Head of caudate nucleus (tissue), 42 donors: Measurements from ENCODE around the gene ARPC1A.
"Not testable (repeated sequence)": the region's sequence is repeated elsewhere in the genome, so short reads cannot be mapped to it uniquely, and the experiment has no call there.

Experiments
- DNase-seq, 42 donors: peaks; one replicate each; pipeline versions ENCODE4 v3.0.0 to v3.0.0-alpha.2; 2020 to 2021; ENCODE audit warnings: mixed read lengths in 7 of 42
- intact Hi-C: fragments of 100-400 bp; cut with DNase I; formaldehyde crosslinking; loops from one replicate; pipeline ENCODE4 v1.15.0; 2022

The ARPC1A gene

DNA sequence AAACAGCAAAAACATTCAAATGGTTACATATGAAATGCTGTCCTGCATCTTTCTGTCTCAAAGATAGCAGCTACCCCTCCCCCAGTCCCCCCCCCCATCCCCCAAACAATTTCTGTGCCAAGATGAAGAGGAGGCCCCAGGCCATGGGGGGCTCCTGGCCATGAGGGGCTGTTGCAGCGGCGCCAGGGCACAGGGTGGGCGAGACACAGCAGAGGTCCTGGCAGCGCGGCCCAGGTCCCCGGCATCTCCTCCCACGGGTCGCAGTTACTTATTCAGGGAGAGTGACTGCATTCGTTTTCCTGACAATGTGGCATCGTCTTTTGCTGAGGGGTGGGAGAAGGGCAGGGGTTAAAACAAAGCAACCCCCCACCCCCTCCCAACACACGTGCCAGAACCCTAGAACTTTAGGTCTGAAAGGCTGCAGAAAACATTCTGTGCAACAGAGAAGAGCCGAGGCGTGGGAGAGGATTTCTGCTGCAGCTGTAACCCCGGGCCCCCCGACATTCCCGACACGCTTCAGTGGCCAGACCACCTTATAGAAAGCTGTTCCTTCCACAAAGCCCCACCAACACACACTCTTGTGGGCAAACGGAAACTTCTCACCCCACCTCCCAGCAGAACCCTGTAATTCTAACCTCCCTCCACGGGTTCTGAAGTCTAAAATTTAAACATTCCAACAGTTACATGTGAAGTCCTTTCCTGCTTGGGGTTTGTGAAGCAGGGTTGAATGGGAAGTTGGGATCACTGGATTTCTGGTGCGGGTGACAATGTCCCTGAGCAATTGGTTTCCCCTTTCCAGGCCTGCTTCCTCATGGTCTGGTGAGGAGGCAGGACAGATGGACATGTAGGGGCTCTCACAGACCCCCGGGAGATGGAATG lies 71.0 kb downstream of the ARPC1A start:
- intact Hi-C loops, result no loop called here
- no peak for DNase-seq

DNA sequence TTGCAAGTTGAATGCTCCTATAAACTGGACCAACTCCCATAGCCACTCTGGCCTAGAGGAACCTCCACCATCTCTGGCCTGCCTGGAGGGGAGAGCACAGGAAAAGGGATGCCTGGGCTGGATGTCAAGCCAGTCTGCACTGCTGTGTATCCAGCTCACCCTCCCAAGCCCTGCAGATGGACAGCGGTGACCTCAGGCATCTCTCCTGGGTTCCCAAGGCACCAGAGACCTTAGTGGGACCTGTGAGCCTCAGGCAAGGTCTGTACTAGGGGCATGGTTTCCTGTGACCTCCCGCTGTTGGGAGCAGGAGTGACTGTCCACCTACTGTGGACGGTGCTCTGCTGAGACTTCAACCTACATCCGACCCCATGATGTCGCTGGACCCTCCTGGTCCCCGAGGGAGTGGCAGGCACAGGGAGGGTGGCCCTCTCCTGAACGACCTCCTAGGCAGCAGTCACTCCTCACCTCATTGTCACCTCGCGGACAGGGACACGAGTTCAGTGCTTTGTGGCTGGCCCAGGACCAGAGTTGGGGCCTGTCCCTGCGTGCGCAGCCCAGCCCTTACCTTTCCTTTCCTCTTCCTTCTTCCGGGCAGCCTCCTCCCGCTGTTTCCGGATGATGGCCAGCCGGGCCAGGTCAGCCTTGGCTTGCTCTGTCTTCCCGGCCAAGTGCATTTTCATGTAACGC lies 71.7 kb downstream of the ARPC1A start:
- intact Hi-C loops, result no loop called here
- DNase-seq, result no peak

DNA sequence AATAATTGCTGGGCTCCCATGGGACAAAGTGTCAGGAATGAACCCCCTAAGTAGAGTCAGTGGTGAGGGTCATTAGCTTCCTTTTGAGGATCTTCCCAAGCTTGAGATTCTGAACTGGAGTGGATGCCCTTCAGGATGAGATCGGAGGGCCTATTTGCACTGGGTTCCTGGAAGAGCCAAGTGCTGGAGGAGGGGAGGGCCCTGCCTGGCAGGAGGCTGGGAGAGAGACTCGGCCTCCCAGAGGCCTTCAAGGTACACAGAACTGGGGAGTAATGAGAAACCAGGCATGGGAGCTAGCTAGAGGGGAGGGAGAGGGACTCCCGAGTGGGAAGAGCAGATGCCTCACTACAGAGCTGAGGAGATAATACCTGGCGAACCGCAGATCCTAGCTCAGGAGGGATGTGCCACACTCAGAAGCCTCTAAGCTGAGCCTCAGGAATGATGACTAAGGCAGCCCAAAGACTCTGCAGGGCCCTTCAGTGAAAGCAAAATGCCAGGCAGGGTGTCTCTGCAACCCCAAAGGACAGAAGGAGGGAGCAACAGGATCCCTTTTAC lies 73.3 kb downstream of the ARPC1A start:
- intact Hi-C loops, result no loop called here
- DNase-seq, result no peak

DNA sequence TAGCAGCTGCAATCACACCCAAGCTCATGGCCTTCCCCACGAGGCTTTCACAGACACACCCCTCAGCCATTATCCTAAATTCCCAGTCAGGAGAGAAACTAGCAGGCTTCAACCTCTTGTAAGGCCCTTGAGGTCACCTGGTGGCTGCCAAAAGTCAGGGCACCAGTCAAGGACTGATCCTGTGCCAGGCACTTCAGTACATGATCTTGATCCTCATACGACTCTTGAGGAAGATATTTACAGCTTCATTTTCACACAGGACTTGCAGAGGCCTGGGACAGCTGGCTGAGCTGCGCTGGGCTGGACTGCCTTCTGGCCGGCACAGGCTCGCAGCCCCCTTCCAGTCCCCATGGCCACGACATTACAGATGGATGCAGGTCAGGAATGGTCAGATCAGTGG lies 73.9 kb downstream of the ARPC1A start:
- no peak for DNase-seq
- intact Hi-C loops, result no loop called here

DNA sequence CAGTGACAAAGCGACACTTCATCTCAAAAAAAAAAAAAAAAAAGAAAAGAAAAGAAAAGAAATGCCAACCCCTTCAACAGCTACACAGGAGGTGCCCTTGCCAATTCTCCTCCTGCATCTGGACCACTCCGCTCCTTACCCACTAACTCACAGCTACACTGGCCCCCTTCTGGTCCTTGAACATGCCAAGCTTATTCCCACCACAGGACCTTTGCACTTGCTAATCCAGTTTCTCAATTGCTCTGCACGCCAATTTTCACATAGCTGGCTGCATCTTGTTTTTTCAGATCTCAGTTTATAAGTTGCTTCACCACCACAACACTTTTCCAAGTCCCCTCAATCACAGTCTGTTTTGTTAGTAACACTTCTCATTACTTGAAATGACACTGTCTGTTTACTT lies 77.2 kb downstream of the ARPC1A start:
- intact Hi-C loops, result loop anchor here (10.0 kb wide), 1 partner anchor 152 kb away; the partner anchor contains the start of genes FAM200A and ZNF655

DNA sequence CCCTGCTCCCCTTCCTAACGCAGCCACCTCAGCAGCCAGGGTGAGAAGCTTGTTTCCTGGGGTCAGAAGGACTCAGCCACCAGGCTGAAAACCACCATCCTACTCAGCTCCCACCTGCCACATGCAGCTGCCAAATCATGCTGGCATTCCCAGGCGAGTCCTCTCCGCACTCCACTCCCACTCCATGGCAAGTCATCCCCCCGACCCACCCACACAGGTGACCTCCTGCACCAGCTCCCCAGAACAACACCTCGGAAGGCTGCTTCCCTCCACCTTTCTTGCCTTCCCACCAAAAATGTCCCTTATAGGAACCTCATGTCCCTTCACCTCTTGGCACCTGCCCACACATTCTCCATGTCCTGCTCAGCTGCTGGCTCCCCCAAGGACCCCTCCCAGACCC lies 78.1 kb downstream of the ARPC1A start:
- intact Hi-C loops, result loop anchor here (10.0 kb wide), 1 partner anchor 151 kb away; the partner anchor contains the start of genes FAM200A and ZNF655
- no peak for DNase-seq

More for the DNA sequence above, 77.2 kb downstream of the ARPC1A start:
- no peak for DNase-seq

DNA sequence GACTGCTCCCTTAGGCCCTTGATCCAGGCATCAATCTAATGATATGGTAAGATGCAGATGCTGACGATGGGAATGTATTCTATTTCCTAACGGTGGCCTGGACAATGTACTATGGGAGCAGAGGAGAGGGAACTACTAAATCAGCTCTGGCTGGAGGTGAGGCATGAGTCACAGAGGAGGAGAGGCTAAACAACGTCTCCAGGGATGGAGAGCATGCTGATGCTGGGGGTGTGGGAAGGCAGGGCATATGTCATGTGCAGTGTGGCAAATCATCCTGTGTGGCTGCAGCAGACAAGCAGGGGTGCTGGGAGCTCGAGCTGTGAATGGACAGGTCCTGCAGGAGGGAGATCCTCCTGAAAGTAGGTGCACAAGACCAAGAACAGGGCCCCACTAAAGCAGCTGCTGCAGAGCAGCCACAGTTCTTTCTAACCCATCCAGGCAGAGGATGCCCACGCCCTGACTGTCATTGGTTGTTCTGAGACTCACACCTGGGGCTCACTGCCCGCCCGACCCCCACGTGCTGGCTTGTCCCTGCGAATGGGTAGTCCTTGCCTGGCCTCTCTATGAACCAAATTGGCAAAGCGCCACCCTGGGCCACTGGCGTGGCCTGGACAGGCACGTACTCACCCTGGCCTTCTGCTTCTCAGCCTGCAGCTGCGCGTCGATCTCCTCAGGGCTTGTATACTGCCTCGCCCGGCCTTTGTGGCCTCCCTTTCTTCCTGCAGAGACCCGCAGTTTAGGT lies 78.7 kb downstream of the ARPC1A start:
- intact Hi-C loops, result loop anchor here (10.0 kb wide), 1 partner anchor 150 kb away; the partner anchor contains the start of genes FAM200A and ZNF655
- peak in 13 of 42 donors; percentile 28 to 69 (median 39) for DNase-seq

DNA sequence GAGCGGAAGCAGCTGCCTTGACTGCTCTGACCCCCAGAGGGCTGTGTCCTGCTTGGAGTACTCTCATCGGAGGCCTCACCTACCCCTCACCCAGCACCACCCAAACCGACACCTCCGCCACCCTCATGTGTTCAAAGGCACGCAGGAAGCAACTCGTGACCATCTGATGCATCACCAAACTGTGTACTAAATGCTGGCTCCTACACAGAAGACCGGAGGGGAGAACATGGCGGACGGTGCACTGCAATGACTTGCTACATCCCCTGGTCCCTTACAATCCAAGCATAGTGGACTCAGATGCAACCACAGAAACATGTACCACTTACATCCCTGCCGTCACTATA lies 79.3 kb downstream of the ARPC1A start:
- DNase-seq, result no peak
- intact Hi-C loops, result loop anchor here (5.0 to 10.0 kb wide), 2 partner anchors 78 to 150 kb away; partner anchors contain the start of genes ARPC1A, FAM200A and ZNF655

DNA sequence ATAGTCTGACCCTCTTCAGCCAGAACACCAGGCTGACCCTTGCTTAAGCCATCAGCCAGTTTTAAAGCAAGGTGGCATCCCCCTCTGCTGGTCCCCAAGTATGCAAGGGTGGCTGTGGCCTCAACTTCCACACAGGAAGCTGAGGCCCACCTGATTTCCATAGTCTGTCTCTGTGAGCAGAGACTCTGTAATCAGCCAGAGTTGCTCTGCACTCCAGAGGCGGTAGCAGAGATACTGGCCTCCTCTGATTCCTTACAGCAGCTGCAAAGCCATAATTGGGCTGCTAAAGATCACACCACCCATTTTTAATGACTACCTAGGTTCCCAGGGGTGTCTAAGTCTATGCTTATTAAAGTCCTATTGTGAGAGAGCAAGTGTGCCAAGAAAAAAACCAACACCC lies 80.9 kb downstream of the ARPC1A start:
- intact Hi-C loops, result loop anchor here (5.0 to 10.0 kb wide), 2 partner anchors 79 to 148 kb away; partner anchors contain the start of genes ARPC1A, FAM200A and ZNF655
- no peak for DNase-seq

DNA sequence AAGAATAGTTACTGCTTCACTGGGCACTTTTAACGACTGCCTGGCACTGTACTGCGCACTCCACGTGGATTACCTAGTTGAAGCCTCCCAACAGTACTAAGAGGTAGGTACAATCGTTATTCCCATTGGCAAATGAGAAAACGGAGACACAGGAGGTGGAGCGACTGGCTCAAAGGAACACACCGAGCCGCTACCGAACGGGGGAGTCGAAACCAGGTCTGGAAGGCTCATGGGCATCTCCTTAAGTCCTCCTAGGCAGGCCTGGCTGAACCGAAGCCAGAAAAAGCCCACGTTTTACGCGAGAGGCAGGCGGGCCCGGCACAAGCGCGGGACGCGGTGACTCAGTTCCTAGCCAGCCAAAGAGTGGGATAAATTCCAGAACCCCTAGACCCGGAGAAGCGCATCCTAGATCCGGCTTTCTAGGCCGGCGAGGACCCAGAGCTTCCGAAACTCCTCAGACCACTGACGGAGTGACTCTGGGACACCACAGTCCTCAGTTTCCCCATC lies 82.2 kb downstream of the ARPC1A start:
- intact Hi-C loops, result loop anchor here (5.0 to 10.0 kb wide), 2 partner anchors 81 to 147 kb away; partner anchors contain the start of genes ARPC1A, FAM200A and ZNF655

DNA sequence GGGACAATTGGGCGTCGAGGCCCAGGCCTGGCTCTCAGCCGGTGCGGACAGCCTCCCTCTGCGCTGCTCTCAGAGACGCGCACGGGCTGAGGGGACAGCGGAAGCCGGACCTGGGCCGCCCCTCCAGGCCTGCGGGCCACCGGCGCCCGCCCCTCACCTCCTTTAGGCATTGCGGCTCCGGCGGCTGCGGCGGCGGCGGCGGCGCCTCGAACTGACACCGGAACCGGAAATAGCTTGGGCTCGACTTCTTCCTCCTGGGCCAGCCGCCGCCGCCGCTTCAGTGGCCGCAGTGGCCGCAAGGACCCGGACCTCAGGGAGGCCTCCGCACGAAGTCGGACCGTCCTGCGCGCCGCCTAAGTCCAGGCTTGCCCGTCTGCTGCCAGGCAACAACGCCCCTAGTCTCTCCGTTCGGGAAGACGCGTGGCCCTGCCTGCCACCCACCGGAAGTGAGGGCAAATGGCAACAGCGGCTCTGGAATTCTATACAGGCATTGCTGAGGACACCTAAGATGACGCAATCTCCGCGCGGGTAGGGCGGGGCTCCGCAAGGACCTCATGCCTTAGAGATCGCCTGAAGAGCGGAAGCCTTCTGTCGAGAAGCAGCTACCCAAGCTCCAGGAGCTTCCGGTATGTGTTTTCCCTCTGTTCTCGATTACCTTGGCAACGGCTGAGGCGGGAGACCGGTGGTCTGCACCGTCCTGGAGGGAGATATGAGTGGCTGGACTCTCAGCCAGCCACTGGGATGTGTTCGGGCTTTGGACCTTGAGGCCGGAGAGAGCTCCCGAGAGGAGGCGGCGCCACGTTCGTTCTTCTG lies 82.9 kb downstream of the ARPC1A start, which contains the start of the genes BUD31 and PDAP1:
BUD31 (plus strand) TSS at position 591 of the 813 bp plus-strand sequence. CDS start 2,124 bp downstream, outside the sequence.
PDAP1 (minus strand) TSS at position 219 of the 813 bp plus-strand sequence; CDS start at position 170, 49 bp downstream.
- peak; percentile 86 to 97 (median 94) for DNase-seq
- intact Hi-C loops, result loop anchor here (5.0 to 10.0 kb wide), 2 partner anchors 81 to 146 kb away; partner anchors contain the start of genes ARPC1A, FAM200A and ZNF655

More for the DNA sequence above, 82.2 kb downstream of the ARPC1A start:
- DNase-seq, result peak in 36 of 42 donors; percentile 14 to 67 (median 44)

DNA sequence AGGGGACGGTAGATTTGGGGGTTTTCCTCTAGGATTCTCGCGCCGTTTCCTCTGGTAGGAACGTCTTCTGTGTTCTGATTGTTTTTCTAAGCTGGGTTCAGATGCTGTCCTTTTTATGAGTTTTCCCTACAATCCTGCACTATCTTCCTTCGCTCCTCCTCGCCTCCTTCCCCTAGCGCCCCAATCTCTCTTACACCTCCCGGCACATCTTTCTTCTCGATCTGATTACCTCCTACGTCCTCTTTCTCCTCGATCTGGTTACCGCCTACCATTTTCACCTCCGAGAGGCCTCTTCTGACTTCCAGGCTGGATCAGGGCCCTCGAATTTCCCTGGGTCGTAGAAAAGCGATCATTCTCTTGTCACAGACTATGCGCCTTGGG lies 83.5 kb downstream of the ARPC1A start:
- peak in 21 of 42 donors; percentile 5 to 66 (median 31) for DNase-seq
- intact Hi-C loops, result loop anchor here (5.0 to 10.0 kb wide), 2 partner anchors 82 to 146 kb away; partner anchors contain the start of genes ARPC1A, FAM200A and ZNF655

DNA sequence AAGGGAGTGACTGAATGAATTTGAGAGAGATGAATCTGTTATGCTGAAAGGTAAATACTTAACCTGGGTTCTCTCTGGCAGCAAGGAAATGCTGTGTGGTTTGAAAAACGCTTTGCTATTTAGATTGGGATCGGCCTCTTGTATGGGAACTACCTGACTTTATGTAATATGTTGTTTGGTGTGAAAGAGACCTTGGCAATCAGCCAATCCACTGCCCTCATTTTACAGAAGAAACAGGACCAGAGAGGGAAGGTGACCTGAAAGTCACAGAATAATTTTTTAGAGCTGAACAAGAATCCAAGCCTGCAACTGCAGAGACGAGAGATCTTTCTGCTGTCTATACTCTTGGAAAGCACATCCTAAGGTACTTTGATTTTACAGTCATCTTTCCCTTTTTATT lies 84.1 kb downstream of the ARPC1A start:
- intact Hi-C loops, result loop anchor here (5.0 to 10.0 kb wide), 2 partner anchors 83 to 145 kb away; partner anchors contain the start of genes ARPC1A, FAM200A and ZNF655
- no peak for DNase-seq

DNA sequence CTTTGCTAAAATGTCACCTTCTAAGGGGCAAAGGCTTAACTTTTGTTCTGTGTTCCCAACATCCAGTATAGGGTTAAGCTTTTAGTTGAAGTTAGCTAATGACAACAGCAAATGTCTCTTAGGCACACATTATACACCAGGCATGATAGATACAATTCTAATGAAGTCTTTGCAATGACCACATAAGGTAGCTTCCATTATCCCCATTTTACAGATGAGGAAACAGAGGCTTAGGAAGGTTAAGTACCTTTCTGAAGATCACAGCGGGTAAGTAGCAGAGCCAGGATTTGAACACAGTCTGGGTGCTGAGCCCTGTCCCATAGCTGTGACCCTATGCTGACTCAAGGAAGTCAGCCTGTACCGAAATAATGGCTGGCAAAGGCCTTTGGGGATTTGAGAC lies 84.9 kb downstream of the ARPC1A start:
- no peak for DNase-seq
- intact Hi-C loops, result no loop called here

DNA sequence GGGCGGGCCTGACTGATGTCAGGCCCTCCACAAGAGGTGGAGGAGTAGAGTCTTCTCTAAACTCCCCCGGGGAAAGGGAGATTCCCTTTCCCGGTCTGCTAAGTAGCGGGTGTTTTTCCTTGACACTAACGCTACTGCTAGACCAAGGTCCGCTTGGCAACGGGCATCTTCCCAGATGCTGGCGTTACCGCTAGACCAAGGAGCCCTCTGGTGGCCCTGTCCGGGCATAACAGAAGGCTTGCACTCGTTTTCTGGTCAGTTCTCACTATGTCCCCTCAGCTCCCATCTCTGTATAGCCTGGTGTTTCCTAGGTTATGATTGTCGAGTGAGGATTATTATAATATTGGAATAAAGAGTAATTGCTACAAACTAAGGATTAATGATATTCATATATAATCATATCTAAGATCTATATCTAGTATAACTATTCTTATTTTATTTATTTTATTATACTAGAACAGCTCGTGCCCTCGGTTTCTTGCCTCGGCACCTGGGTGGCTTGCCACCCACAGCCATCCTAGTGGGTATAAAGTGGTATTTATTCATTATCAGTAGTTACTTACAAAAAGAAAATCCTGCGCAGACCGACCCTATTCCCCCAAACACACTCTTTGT lies 89.9 kb downstream of the ARPC1A start:
- intact Hi-C loops, result not testable (repeated sequence)
- DNase-seq, result peak in 38 of 42 donors; percentile 38 to 84 (median 58)
